Hippocampal formation (tissue), 2 donors: ENCODE data around the gene CLEC14A.

Source experiments
- DNase-seq, 2 donors: peaks; one replicate each; lab custom pipeline; 2025; lab: John Stamatoyannopoulos, UW

The CLEC14A gene

GRCh38 chr14:38205949-38206665 is 49.8 kb downstream of the CLEC14A start:
- no peak for DNase-seq

- DNase-seq: no peak
Observed at GRCh38 chr14:38205119-38205813, 50.6 kb downstream of the CLEC14A start.

DNA sequence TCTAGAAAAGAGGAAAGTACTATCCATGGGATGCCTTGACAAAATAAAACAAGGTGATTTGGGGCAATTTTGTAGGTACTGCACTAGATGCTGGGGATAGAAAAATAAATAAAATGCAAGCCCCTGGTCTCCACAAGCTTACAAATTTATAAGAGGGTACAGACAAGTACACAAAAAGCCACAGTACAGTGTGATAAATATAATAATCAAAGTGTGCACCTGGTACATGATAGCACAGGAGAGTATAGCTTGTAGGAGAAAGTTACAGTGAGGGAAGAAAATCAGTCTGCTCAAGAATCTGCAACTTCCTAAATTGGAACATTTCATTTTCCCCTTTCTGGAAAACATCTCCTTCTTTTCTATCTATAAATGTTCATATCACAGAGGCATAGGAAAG is 51.2 kb downstream of the CLEC14A start:
- no peak for DNase-seq
